Measurements from ENCODE around the gene CDC26.

GRCh38 chr9:113316030-113316429, 40.7 kb upstream of the CDC26 start:
- TF ChIP-seq POLR2A (IDR thresholded peaks at IDR 0.05): no peak
- TF ChIP-seq, protein P1, sequence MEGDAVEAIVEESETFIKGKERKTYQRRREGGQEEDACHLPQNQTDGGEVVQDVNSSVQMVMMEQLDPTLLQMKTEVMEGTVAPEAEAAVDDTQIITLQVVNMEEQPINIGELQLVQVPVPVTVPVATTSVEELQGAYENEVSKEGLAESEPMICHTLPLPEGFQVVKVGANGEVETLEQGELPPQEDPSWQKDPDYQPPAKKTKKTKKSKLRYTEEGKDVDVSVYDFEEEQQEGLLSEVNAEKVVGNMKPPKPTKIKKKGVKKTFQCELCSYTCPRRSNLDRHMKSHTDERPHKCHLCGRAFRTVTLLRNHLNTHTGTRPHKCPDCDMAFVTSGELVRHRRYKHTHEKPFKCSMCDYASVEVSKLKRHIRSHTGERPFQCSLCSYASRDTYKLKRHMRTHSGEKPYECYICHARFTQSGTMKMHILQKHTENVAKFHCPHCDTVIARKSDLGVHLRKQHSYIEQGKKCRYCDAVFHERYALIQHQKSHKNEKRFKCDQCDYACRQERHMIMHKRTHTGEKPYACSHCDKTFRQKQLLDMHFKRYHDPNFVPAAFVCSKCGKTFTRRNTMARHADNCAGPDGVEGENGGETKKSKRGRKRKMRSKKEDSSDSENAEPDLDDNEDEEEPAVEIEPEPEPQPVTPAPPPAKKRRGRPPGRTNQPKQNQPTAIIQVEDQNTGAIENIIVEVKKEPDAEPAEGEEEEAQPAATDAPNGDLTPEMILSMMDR (IDR thresholded peaks at IDR 0.05): no peak

Data from tibial nerve (tissue), 3 donors.